SK-N-SH treated with all-trans-retinoic acid at 6 μM for 48 hours (cell line): ENCODE measurements around the gene CAND2.
"Not testable (repeated sequence)": the region's sequence is repeated elsewhere in the genome, so short reads cannot be mapped to it uniquely, and the experiment has no call there.

Experiments used
- ATAC-seq: fragments of 200-7000 bp; cut with Tn5 transposase; 3 replicates; pipeline ENCODE4 v1.9.1; 2020; ENCODE audit warnings: mild to moderate bottlenecking, moderate library complexity
- ARNTL ChIP-seq: fragments of 450-650 bp; formaldehyde crosslinking; IDR thresholded peaks from 2 replicates; pipeline ENCODE4 v1.5.0; 2020; ENCODE audit warnings: low read depth, mild to moderate bottlenecking, moderate library complexity, borderline replicate concordance
- BACH2 ChIP-seq: fragments of 250-450 bp; sonication (Bioruptor Pico); IDR thresholded peaks from 2 replicates; pipeline ENCODE4 v1.9.0; 2021; ENCODE audit warnings: mild to moderate bottlenecking, borderline replicate concordance
- CREB5 ChIP-seq: fragments of 250-450 bp; sonication (Bioruptor Pico); IDR thresholded peaks from 2 replicates; pipeline ENCODE4 v1.5.1; 2020; ENCODE audit warnings: low read depth, mild to moderate bottlenecking, moderate library complexity
- CSDC2 ChIP-seq: fragments of 250-450 bp; sonication (Bioruptor Pico); IDR thresholded peaks from 2 replicates; pipeline ENCODE4 v1.5.0; 2020; ENCODE audit warnings: mild to moderate bottlenecking, moderate library complexity
- CSRNP3 ChIP-seq: fragments of 250-450 bp; sonication (Bioruptor Pico); IDR thresholded peaks from 2 replicates; pipeline ENCODE4 v1.5.1; 2021; ENCODE audit warnings: mild to moderate bottlenecking, moderate library complexity
- ESRRG ChIP-seq: fragments of 250-450 bp; sonication (Bioruptor Pico); IDR thresholded peaks from 2 replicates; pipeline ENCODE4 v1.6.1; 2021; ENCODE audit warnings: mild to moderate bottlenecking
- GLIS3 ChIP-seq: fragments of 250-450 bp; sonication (Bioruptor Pico); IDR thresholded peaks from 2 replicates; pipeline ENCODE4 v1.5.0; 2020; ENCODE audit warnings: mild to moderate bottlenecking, moderate library complexity
- ISL1 ChIP-seq: fragments of 250-450 bp; sonication (Bioruptor Pico); IDR thresholded peaks from 2 replicates; pipeline ENCODE4 v2.1.2; 2022; ENCODE audit warnings: mild to moderate bottlenecking, moderate library complexity
- OSR1 ChIP-seq: fragments of 250-450 bp; sonication (Bioruptor Pico); IDR thresholded peaks from 2 replicates; pipeline ENCODE4 v1.8.0; 2022; ENCODE audit warnings: moderate library complexity, mild to moderate bottlenecking, inconsistent platforms
- PATZ1 ChIP-seq: fragments of 250-450 bp; sonication (Bioruptor Pico); IDR thresholded peaks from 2 replicates; pipeline ENCODE4 v1.8.0; 2020; ENCODE audit warnings: mild to moderate bottlenecking, moderate library complexity, borderline replicate concordance
- POU6F1 ChIP-seq: fragments of 250-450 bp; sonication (Bioruptor Pico); IDR thresholded peaks from 2 replicates; pipeline ENCODE4 v1.8.0; 2021; ENCODE audit warnings: low read depth, mild to moderate bottlenecking, moderate library complexity, borderline replicate concordance
- PPARA ChIP-seq: fragments of 250-450 bp; sonication (Bioruptor Pico); IDR thresholded peaks from 2 replicates; pipeline ENCODE4 v1.5.0; 2020; ENCODE audit warnings: mild to moderate bottlenecking, borderline replicate concordance
- RARB ChIP-seq: fragments of 250-450 bp; sonication (Bioruptor Pico); IDR thresholded peaks from 2 replicates; pipeline ENCODE4 v1.8.0; 2021; ENCODE audit warnings: mild to moderate bottlenecking, moderate library complexity
- SNAI2 ChIP-seq: fragments of 250-450 bp; sonication (Bioruptor Pico); IDR thresholded peaks from 2 replicates; pipeline ENCODE4 v1.5.0; 2020; ENCODE audit warnings: mild to moderate bottlenecking, moderate library complexity
- TSHZ2 ChIP-seq: fragments of 250-450 bp; sonication (Bioruptor Pico); IDR thresholded peaks from 2 replicates; pipeline ENCODE4 v1.5.0; 2020; ENCODE audit warnings: mild to moderate bottlenecking, moderate library complexity
- ZC3H10 ChIP-seq: fragments of 250-450 bp; sonication (Bioruptor Pico); IDR thresholded peaks from 2 replicates; pipeline ENCODE4 v1.5.1; 2021; ENCODE audit warnings: mild to moderate bottlenecking, moderate library complexity
- ZFP3 ChIP-seq: fragments of 250-450 bp; sonication (Bioruptor Pico); IDR thresholded peaks from 2 replicates; pipeline ENCODE4 v1.5.0; 2020; ENCODE audit warnings: mild to moderate bottlenecking, moderate library complexity
- ZFP30 ChIP-seq: fragments of 450-650 bp; formaldehyde crosslinking; IDR thresholded peaks from 2 replicates; pipeline ENCODE4 v1.5.0; 2022; ENCODE audit warnings: mild to moderate bottlenecking, moderate library complexity
- ZNF565 ChIP-seq: fragments of 450-650 bp; formaldehyde crosslinking; conservative IDR thresholded peaks from 2 replicates; pipeline ENCODE4 v1.5.0; 2020; ENCODE audit warnings: low read depth, mild to moderate bottlenecking, moderate library complexity
- ZNF70 ChIP-seq: fragments of 450-650 bp; formaldehyde crosslinking; IDR thresholded peaks from 2 replicates; pipeline ENCODE4 v1.5.0; 2020; ENCODE audit warnings: mild to moderate bottlenecking, moderate library complexity
- ZNF8 ChIP-seq: fragments of 450-650 bp; formaldehyde crosslinking; IDR thresholded peaks from 2 replicates; pipeline ENCODE4 v1.5.0; 2020; ENCODE audit warnings: mild to moderate bottlenecking, moderate library complexity

CAND2 gene

GRCh38 chr3:12838179-12838965 lies 41.9 kb downstream of the CAND2 start:
- TF ChIP-seq ISL1 (CRISPR knock-in tag) (no peak), ARNTL (no peak)
- ATAC-seq = no peak

- ATAC-seq = no peak
- TF ChIP-seq RARB (no peak), TSHZ2 (CRISPR knock-in tag) (no peak), CSRNP3 (CRISPR knock-in tag) (no peak), ZNF8 (CRISPR knock-in tag) (no peak), ZFP30 (CRISPR knock-in tag) (no peak), GLIS3 (CRISPR knock-in tag) (no peak), CREB5 (CRISPR knock-in tag) (no peak), PATZ1 (no peak), POU6F1 (CRISPR knock-in tag) (no peak), ESRRG (CRISPR knock-in tag) (no peak), CSDC2 (CRISPR knock-in tag) (no peak), PPARA (CRISPR knock-in tag) (no peak), SNAI2 (CRISPR knock-in tag) (no peak), OSR1 (CRISPR knock-in tag) (no peak), ZC3H10 (CRISPR knock-in tag) (no peak)
These were observed 42.9 kb downstream of the CAND2 start for GRCh38 chr3:12839156-12839946.

GRCh38 chr3:12840148-12840547 lies 43.7 kb downstream of the CAND2 start:
- ATAC-seq = not testable (repeated sequence)

GRCh38 chr3:12840591-12841148 lies 44.2 kb downstream of the CAND2 start:
- ATAC-seq = peak; percentile 53

More at GRCh38 chr3:12840591-12841148, 44.2 kb downstream of the CAND2 start:
- no peak for TF ChIP-seq ZFP3 (CRISPR knock-in tag)
- TF ChIP-seq GLIS3 (CRISPR knock-in tag) = no peak
- TF ChIP-seq ZC3H10 (CRISPR knock-in tag) = no peak
- TF ChIP-seq RARB = no peak
- TF ChIP-seq ZNF565 = no peak
- TF ChIP-seq PPARA (CRISPR knock-in tag) = no peak
- TF ChIP-seq BACH2 = no peak
- TF ChIP-seq OSR1 (CRISPR knock-in tag) = no peak
- no peak for TF ChIP-seq SNAI2 (CRISPR knock-in tag)
- TF ChIP-seq ZNF70 = no peak
- no peak for TF ChIP-seq CSRNP3 (CRISPR knock-in tag)
- TF ChIP-seq CSDC2 (CRISPR knock-in tag) = no peak
